SIG-M5 treated with dmso at 0.1 percent for 504 hours (cell line): ENCODE results near the gene MCRIP1.
A peak's percentile ranks its signal among the peaks of the same experiment; 100 is the strongest.

Experiments
- DNase-seq: peaks from one replicate; lab custom pipeline; 2025; ENCODE audit not compliant: unreplicated experiment; lab: John Stamatoyannopoulos, UW

MCRIP1 gene

GRCh38 chr17:81860756-81861568, 27.9 kb upstream of the MCRIP1 start:
- peak; percentile 100 for DNase-seq

GRCh38 chr17:81859906-81860755, 27.0 kb upstream of the MCRIP1 start, which contains the start of gene P4HB:
P4HB (minus strand) TSS chr17:81860535; CDS start chr17:81860471, 64 bp downstream.
- no peak for DNase-seq

GRCh38 chr17:81858967-81859905, 26.1 kb upstream of the MCRIP1 start:
- DNase-seq: peak; percentile 54

- peak; percentile 43 for DNase-seq
Measured at GRCh38 chr17:81858170-81858966, 25.3 kb upstream of the MCRIP1 start.

GRCh38 chr17:81854974-81855774, 22.1 kb upstream of the MCRIP1 start:
- no peak for DNase-seq

- no peak for DNase-seq
Measured at GRCh38 chr17:81852237-81852636, 19.1 kb upstream of the MCRIP1 start.

- DNase-seq: no peak
Measured at GRCh38 chr17:81851423-81851822, 18.3 kb upstream of the MCRIP1 start.

GRCh38 chr17:81849457-81849856, 16.4 kb upstream of the MCRIP1 start:
- DNase-seq: no peak

- DNase-seq: no peak
Measured at GRCh38 chr17:81846743-81847689, 13.9 kb upstream of the MCRIP1 start.

- no peak for DNase-seq
Measured at GRCh38 chr17:81845881-81846742, 13.0 kb upstream of the MCRIP1 start.

GRCh38 chr17:81845361-81845760, 12.3 kb upstream of the MCRIP1 start:
- no peak for DNase-seq

- DNase-seq: no peak
Measured at GRCh38 chr17:81844887-81845286, 11.8 kb upstream of the MCRIP1 start.

GRCh38 chr17:81844327-81844851, 11.3 kb upstream of the MCRIP1 start:
- no peak for DNase-seq

GRCh38 chr17:81843713-81844326, 10.7 kb upstream of the MCRIP1 start:
- no peak for DNase-seq

GRCh38 chr17:81842725-81843504, 9.8 kb upstream of the MCRIP1 start:
- DNase-seq: no peak

GRCh38 chr17:81842378-81842724, 9.3 kb upstream of the MCRIP1 start:
- DNase-seq: no peak
